K562 (cell line): Measurements from ENCODE around the gene CFAP298.

Experiments
- RFX5 ChIP-seq: IDR thresholded peaks from 2 replicates; pipeline ENCODE4 v1.6.1; 2011; ENCODE audit warnings: low read depth, mild to moderate bottlenecking, improper control_type of control experiment, low read length
- ZNF253 ChIP-seq: fragments of 250-450 bp; sonication (Bioruptor Pico); conservative IDR thresholded peaks from 2 replicates; pipeline ENCODE4 v1.6.1; 2021; ENCODE audit warnings: mild to moderate bottlenecking

DNA sequence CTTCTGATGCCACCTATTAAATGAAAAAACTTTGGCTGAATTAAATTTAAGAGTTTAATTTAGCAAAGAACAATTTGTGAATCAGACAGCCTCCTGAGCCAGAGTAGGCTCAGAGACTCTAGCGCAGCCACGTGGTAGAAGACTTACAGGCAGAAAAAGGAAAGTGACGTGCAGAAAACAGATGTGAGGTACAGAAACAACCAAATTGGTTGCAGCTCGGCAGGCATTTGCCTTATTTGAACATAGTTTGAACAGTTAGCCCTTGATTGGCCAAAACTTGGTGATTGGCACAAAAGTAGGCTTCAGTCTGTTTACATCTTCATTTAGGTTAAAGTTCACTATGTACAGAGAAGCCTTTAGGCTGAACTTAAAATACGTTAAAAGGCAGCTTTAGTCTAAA lies 49.8 kb downstream of the CFAP298 start:
- no peak for TF ChIP-seq RFX5
- TF ChIP-seq ZNF253 (CRISPR knock-in tag) = no peak
